Stimulated activated CD8-positive, alpha-beta memory T cell treated with anti-CD3 and anti-CD28 coated beads, Interleukin-4, amount 100 ng/mL, for 48 hours (primary cell): ENCODE results near the gene PODNL1.
A peak's percentile ranks its signal among the peaks of the same experiment; 100 is the strongest.

Source experiments
- DNase-seq: peaks from one replicate; pipeline ENCODE4 v3.0.0-alpha.2; 2020

Gene PODNL1

DNA sequence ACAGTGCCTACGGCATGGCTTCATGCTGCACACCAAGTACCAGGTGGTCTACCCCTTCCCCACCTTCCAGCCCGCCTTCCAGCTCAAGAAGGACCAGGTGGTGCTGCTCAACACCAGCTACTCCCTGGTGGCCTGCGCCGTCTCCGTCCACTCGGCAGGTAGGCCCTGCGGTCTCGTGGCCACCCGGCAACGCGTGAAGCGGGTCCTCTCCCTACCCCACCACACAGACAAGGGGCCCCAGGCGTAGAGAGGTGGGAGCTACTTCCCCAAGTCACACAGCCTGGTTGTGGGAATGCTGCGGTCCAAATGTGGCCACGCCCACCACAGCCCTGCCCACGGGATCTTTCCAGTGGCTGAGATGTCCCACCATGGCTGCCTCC lies 18.1 kb upstream of the PODNL1 start:
- no peak for DNase-seq

DNA sequence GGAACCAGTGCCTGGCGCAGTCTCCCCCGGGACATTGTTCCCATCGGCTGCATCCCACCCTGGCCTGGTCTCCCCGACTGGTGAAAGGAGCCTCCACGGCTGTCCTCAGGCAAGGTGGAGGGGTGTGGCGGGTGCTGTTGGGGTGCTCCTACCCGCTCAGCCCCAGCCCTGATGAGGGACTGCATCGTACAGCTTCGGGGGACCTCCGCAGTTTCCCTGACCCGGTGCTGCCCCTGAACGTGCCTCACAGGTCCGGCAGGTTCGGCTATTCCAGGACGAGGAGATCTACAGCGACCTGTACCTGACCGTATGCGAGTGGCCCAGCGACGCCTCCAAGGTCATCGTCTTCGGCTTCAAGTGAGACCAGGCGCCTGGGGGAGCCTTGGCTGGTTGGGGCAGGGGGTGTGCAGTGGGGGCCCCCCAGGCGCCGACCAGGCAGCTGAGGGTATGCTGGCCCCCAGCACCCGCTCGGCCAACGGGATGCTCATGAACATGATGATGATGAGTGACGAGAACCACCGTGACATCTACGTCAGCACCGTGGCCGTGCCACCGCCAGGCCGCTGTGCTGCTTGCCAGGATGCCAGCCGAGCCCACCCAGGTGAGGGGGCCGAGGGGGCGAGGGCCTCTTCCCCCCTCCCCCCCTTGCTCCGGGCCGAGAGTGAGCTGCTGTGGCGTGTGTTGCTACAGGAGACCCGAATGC lies 17.6 kb upstream of the PODNL1 start:
- DNase-seq: no peak

DNA sequence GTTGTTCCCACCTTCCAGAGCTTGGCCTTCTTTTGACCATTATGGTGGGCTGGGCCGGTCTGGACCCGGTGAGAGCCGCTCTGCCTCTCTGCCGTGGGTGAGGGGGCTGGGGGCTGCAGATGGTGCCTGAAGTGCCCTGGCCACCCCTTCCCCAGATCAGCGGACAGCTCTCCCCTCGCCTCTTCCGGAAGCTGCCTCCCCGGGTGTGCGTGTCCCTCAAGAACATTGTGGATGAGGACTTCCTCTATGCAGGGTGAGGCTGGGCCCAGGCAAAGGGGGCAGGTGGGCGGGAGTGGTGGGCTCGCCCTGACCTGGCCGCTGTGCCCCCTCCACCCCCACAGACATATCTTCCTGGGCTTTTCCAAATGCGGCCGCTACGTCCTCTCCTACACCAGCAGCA lies 16.0 kb upstream of the PODNL1 start:
- DNase-seq: no peak

DNA sequence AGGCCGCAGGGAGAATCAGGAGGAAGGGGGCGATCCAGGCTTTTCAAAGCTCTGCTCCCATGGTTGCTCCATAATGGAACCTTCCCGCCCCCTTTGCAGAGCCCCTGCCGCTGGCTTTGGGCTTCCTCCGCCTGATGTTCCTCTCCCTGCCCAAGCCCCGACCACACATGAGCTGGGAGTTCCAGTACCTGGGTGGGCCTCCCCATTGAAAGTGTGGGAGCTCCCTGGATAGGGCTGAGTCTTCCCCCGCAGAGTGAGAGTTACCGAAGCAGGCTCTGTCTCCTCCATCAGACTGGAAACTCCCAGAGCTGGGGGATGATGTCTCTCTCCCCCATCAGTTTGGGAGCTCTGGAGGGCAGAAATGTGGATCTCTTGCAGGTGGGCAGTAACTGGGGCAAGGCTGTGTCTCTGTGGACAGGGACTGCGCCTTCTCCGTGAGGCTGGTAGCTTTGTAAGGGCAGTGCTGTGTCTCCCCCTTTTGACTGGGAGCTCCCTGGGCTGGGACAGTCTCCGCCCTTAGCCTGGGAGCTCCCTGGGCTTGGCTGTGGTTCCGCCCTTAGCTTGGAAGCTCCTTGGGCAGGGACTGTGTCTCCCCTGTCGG lies 14.8 kb upstream of the PODNL1 start:
- DNase-seq: peak; percentile 33

DNA sequence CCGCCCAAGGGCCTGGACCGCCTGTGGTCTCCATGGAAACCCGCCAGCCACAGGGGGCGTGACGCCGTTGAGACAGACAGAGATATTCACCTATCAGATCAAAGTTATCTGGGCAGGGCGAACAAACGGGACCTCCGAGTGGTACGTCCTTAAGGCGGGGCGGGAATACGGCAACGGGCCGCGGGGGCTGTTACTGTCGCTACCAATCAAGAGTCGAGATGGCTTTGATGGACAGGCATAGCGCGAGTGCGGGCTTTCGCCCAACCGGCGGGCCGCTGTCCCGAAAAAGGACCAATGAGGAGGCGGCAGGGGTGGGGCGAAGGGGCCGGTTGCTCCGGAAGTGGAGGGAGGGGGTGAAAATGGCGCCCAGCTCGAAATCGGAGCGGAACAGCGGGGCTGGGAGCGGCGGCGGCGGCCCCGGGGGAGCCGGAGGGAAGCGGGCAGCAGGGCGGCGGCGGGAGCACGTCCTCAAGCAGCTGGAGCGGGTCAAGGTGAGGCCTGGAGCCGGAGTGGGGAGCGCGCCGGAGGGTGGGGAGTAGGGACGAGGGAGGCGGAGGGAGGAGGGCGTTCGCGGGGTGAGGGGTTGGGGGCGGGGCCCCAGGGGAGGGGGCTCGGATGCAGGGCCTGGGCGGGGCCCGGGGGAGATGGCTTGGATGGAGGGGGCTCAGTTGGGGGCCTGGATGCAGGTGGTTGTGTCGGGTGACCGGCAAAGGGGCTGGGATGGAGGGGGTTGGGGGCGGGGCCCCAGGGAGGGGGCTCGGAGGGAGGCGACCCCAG lies 14.1 kb upstream of the PODNL1 start, which contains the start of gene DCAF15:
DCAF15 (plus strand) TSS at position 356 of the 777 bp plus-strand sequence; CDS start at position 360, 4 bp downstream.
- peak; percentile 98 for DNase-seq

DNA sequence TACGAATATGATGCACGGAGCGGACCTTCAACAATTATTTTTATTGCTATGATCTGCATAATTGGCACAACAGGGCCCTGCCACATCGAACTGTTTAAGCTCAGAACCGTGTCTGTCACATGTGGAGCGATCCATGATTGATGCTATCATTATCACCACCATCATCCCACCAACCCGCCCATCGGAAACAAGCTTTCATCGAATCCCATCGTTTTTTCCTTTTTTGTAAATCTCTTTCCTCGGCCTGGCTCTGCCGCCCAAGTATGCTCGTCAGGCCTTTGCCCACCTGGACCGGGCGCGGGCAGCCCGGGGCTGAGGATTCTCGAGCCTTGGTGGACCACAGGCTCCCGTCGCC lies 13.6 kb upstream of the PODNL1 start:
- DNase-seq: no peak

DNA sequence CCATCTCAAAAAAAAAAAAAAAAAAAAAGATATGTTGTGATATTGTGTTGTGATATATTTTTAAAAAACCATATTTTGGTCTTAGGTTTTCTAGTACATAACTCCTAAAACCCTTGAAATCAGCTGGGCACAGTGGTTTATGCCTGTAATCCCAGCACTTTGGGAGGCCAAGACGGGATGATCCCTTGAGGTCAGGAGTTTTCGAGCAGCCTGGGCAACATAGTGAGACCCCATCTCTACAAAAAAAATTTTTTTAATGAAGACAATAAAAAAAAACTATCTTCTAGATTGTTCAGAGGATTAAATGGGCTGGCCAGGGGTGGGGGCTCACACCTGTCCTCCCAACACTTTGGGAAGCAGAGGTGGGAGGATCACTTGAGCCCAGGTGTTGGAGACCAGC lies 12.8 kb upstream of the PODNL1 start:
- DNase-seq: no peak

DNA sequence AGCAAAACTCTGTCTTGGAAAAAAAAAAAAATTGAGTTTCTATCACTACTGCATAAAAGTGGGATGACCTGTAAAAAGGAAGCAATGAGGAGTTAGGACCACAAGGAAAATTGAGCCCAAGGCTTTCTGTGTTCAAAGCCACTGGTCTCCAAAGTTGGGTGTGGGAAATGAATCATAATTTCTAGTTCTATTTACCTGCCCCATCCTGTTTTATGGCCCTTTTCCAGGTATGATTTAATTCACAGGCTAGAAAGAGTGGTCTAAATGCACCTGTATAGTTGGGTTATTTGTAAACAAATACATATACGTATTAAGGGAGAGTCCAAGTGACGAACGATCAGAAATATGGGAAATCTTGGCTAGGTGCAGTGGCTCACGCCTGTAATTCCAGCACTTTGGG lies 8.2 kb upstream of the PODNL1 start:
- DNase-seq: no peak

DNA sequence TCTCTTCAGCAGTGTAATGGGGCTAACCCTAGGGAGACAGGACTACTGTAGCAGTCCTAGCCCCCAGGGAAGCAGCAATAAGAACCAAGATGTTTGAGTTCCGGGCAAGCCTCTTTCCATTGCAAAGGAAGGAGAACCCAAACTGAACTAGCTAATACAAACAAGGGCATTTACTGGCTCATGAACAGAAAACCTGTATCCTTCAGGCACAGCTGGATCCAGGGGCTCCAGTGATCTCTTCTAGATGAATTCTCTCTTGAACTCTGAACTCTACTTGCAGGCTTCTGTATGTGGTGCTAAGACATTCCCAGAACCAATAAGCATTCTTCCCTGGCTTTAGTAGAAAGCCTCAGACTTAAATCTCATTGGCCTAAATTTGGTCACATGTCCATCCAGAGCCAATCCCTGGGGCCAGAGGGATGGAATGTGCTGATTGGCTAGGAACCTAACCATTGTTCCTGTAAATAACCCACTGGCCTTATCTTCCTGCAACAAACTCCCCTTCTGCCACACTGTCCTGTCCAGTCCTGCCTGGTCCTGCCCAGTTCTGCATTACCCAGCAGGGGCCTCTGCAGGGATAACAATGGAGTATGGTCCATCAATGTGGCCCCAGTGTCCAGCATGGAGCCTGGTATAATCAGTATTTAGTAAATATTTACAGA lies 3.9 kb upstream of the PODNL1 start:
- no peak for DNase-seq

DNA sequence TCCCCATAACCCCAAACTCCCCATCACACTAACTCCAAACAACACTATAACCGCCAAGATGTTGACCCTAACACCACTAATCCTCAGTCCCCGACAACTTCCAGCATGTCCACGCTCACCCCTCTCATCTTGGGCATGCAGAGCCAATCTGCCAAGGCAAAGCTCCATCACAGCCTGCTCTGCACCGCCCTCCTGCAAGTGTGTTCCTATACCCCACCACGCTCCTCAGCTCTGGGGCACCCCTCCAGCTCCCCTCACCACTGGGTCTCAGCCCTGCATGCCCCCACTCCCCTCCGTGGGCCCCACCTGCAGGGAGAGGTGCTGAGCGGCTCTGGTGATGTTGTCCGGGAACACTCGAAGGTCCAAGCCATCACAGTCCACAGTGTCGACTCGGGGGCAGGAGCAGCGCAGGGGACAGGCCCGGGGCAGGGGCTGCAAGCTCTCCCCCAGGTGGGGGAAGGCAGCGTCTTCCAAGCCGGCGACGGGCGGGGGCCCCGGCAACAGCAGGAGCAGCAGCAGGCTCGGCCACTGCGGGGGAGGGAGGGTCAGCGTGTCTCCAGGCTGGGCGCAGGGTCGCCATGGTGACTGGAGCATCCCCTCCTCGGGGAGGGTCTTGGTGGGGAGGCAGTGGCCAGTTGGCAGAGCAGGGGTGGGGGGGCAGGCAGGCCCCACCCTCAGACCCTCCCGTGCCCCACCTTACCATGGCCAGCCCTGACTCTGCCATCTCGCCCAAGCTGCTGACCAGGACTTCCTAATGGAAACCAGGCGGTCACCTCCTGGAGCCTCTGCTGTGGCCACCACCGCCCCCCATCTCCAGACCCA lies 527 bp downstream of the PODNL1 start:
- DNase-seq: no peak

DNA sequence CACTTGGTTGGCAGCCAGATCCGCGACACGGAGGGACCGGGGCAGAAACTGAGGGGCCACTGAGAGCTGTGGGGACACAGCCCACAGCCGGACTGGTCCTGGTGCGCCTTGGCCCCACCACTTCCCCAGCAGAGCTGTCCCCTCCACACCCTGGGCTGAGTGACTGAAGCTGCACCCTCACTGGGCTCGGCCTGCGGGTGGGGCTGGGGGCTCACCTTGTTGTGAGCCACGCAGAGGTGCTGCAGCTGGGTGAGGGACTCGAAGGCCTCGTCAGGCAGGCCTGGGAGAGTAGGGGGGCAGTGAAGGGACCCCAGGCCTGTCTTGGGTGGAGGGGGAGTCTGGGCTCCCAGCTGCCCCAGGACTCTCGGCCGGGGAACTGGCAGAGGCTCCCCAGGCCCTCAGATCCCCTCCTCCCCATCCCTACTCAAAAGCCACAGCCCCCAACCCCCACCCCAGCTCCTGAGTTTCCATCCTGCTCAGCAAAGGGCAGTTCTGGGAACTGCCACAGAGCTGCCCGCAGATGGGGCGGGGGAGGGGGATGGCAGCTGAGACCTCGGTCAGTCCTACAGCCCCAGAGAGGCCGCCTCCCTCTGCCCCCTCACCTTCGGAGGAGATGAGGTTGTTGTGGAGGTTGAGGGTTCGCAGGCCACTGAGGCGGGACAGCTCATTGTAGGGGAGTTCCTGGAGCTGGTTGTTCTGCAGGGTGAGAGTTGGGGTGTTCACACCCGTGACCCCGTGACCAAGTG lies 2.3 kb downstream of the PODNL1 start:
- DNase-seq: no peak

DNA sequence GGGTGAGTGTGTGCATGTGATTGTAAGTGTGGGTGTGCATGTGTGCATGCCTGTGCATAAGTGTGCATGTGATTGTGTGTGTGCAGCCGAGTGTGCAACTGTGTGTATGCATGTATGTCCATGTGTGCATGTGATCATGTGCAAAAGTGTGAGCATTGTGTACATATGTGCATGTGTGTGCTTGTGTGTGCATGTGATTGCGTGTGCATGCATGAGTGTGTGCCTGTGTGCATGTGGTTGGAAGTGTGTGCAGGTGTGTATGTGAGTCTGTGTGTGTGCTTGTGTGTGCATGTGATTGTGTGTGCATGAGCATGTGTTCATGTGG lies 3.5 kb downstream of the PODNL1 start:
- no peak for DNase-seq

DNA sequence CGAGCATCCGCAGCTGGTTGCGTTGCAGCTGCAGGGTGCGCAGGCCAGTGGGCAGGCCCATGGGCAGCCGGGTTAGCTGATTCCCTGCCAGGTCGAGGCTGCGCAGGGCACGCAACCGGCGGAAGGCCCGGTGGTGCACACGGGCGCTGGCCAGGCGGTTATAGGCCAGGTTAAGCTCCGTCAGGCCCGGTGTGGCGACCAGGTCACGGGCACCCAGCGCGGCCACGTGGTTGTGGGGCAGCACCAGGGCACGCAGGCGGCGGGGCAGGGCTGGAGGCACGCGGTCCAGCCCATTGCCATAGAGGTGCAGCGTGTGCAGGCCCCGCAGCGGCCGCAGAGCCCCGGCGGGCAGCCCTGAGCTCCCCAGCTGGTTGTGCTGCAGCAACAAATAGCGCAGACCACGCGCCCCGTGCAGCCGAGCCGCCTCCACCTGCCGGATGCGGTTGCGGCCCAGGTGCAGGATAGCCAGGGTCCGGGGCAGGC lies 5.3 kb downstream of the PODNL1 start:
- no peak for DNase-seq

DNA sequence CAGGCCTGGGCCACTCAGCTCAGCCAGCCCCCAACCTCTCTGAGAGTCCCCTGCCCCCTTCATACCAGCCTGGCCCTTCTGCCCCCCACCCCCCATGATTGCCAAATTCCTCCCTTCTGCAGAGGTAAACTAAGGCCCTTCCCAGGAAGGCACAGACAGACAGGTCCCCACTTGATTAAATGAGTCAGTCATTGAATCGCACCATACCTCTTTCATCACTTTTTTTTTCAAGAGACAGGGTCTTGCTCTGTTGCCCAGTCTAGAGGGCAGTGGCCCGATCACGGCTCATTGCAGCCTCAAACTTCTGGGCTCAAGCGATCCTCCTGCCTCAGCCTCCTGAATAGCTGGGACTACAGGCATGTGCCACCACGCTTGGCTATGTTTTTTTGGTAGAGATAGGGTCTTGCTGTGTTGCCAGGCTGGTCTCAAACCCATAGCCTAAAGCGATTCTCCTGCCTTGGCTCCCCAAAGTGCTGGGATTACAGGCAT lies 6.0 kb downstream of the PODNL1 start:
- no peak for DNase-seq

DNA sequence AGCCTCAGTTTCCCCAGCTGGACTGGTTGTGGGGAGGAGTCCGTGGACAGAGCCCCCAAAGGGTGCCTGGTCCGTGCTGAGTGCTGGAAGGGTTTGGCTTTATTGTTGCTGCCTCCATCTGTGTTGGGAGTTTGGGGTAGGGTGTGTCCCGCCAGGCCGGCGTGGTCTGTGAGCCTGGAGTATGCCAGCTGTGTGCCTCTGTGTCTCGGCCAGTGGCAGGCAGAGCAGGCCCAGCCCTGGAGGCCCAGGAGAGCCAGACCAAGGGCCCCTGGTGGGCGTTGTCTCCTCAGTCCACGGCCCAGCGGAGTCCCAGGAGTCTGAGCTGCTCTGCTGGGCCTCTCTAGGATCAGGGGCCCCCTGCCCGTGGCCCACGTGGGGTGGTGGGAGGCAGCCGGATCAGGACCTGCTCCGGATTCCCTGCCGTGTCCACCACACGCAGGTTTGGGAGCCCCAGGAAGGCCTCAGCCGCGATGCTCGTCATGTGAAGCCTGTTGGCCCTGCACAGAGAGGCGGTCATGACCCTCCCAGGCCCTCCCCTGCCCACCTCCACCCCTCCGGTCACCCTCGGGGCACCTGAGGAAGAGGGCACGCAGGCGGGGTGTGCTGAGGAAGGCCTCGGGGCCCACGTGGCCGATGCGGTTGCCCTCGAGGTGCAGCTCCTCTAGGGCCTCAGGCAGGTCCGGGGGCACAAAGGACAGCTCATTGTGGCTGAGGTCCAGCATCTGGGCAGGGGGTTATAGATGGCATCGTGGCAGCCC lies 6.6 kb downstream of the PODNL1 start:
- DNase-seq: no peak

DNA sequence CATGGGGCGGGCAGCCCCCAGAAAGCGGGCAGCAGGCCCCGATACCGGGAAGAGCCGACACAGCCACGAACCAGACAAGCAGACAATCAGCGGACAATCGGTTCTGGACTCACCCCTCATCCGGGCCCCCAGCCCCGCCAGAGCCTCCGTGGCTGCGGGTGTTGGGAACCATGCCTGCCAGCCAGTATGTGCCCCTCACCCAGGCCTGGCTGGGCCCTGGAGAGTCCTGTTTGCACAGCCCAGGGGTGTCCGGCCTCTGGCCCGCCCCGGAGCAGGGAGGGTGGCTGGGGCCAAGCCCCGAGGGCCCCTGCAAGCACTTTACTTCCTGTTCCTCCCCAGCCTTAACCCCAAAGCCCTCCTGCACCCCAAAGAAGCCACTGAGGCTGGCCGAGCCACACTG lies 7.8 kb downstream of the PODNL1 start:
- no peak for DNase-seq

DNA sequence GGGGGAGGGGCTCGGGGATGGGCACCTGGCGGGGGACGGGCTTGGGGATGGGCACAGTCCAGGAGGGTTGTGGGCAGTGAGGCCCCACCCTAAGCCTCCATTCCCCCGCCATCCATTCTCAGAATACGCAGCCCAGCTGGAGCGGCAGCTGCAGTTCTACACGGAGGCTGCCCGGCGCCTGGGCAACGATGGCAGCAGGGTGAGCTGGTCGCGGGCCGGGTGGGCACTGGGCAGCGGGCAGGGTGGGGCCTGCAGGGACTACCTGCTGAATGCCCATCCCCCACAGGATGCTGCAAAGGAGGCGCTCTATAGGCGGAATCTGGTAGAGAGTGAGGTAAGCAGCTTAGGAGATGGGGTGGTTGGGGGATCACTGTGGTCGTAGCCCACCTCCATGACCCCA lies 8.3 kb downstream of the PODNL1 start:
- no peak for DNase-seq

DNA sequence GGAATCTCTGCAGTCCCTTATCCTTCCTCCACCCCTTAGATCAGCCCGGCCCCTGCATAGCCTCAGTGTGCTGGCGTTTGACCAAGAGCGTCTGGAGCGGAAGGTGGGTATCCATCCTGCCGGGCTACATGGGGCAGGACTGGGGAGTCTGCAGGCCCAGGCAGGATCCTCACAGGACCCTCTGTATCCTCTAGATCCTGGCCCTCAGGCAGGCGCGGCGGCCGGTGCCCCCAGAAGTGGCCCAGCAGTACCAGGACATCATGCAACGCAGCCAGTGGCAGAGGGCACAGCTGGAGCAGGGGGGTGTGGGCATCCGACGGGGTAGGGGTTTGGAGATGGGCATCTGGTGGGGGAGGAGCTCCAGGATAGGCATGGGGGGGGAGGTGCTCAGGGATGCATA lies 8.9 kb downstream of the PODNL1 start:
- no peak for DNase-seq

DNA sequence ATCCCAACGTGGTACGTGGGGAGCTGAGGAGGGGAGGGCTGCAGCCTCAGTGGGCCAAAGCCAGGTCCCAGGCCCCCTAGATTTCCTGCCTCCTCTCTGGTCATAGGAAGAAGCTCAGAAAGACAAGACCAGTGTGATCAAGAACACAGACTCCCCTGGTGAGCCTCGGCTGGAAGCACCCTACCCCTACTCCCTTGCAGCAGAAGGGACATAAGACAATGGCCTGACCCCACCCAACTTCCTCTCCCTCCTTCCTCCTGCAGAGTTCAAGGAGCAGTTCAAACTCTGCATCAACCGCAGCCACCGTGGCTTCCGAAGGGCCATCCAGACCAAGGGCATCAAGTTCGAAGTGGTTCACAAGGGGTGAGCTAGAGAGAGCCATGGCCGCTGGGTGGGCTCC lies 11.5 kb downstream of the PODNL1 start:
- DNase-seq: no peak

DNA sequence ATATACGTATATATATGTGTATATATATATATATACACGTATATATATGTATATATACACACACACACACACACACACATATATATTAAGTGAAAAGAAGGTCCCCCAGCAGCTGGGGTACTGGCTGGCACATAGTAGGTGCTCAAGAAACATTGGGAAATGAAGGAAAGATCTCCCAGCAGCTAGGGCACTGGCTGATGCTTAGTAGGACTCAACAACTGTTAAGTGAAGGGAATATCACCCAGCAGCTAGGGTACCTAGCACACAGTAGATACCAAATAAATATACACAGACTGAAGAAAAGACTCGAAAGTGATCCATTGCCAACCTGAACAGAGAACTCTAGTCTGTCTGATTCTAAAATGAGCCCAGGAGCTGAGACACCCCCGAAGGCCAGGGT lies 12.2 kb downstream of the PODNL1 start:
- DNase-seq: no peak
